Measurements from ENCODE around the gene ST6GALNAC6.

GRCh38 chr9:127866535-127866934 lies 32.9 kb downstream of the ST6GALNAC6 start:
- TF ChIP-seq POLR2A (IDR thresholded peaks at IDR 0.05; ENCODE audit: low read length): no peak
- TF ChIP-seq GATA1 (IDR thresholded peaks at IDR 0.05; ENCODE audit: low read depth, low read length): no peak

Data from erythroblast (primary cell).